Adrenal gland (tissue), 12 donors: ENCODE measurements around the gene ALPK1. TPM values are rescaled to one million over a fixed set of nuclear protein-coding genes. Genes with fewer than 3 reads are reported as not detected.

ENCODE experiments used
- polyA plus RNA-seq, 3 donors: library from polyadenylated mRNA; stranded (reverse); fragments of 200-250 nt in 2 of 3; fragments of 350-450 nt in 1 of 3; fragmentation: Illumina TruSeq in 1 of 3; extraction: RNeasy Lipid Tissue Mini Kit (QIAGEN cat#74804) in 1 of 3; gene quantifications; one replicate each; pipeline ENCODE4 v1.2.3, GENCODE V29; 2013 to 2014
- total RNA-seq, 9 donors: library from RNA; depleted of rRNA in 4 of 9; stranded (reverse); fragments of >200 nt in 4 of 9; fragments of 120-200 nt in 1 of 9; fragmentation: NEBNext Ultra II Directional in 1 of 9; extraction: Animal tissue kit (Norgen Biotek cat#: 25700) in 1 of 9; gene quantifications; one replicate each; pipeline versions ENCODE4 v1.1.0 to v1.2.4, GENCODE V29; 2013 to 2023
- donor health status: healthy with polysubstance abuse.
- donor health status: Bipolar disorder and iron deficiency.
- donor health status: DM: yes; HTN: yes; CAD: no.
- donor health status: DM: no; HTN: no; CAD: no.
- donor health status: DM: no; HTN: no; CAD: no.
- donor health status: DM: yes; HTN: yes; CAD: no.

ALPK1 gene
- total and polyA plus RNA-seq, 12 donors = 6.0 to 50.4 (median 14.4) TPM

Other genes starting within 250 kb of the ALPK1 start
- 1 to 10 TPM in 8 of 9 donors, under 1 TPM in 1; 0.55 to 4.6 (median 2.3) TPM for gene FAM241A, start 151.9 kb upstream of the ALPK1 start, total RNA-seq
- gene FAM241A, start 151.9 kb upstream of the ALPK1 start, polyA plus RNA-seq = 1 to 10 TPM; 2.7 to 3.2 (median 2.9) TPM
- gene AP1AR, start 65.6 kb upstream of the ALPK1 start, total RNA-seq = 10 to 100 TPM; 13.1 to 30.1 (median 19.6) TPM
- gene AP1AR, start 65.6 kb upstream of the ALPK1 start, polyA plus RNA-seq = 10 to 100 TPM in 1 of 3 donors, 1 to 10 TPM in 2; 7.3 to 27.5 (median 8.0) TPM
- gene TIFA, start 11.5 kb upstream of the ALPK1 start, total RNA-seq = 10 to 100 TPM in 4 of 9 donors, 1 to 10 TPM in 4, under 1 TPM in 1; 0.54 to 20.5 (median 9.2) TPM
- gene TIFA, start 11.5 kb upstream of the ALPK1 start, polyA plus RNA-seq = 1 to 10 TPM; 2.2 to 6.7 (median 2.2) TPM
- under 1 TPM in 1 of 9 donors, not detected in 8; 0.06 TPM for gene NEUROG2, start 218.8 kb downstream of the ALPK1 start, total RNA-seq
- not detected for gene NEUROG2, start 218.8 kb downstream of the ALPK1 start, polyA plus RNA-seq